OCI-LY7 (cell line): Measurements from ENCODE around the gene TAF6.

Source experiments
- EZH2phosphoT487 ChIP-seq: fragments of 200-600 bp; sonication (generic); IDR thresholded peaks from 2 replicates; pipeline ENCODE4 v1.6.1; 2018; ENCODE audit warnings: low read depth, borderline replicate concordance, mild to moderate bottlenecking, mixed run types, antibody characterized with exemption, low read length, moderate library complexity, mixed read lengths
- TF ChIP-seq, protein P1 (sequence below): fragments of 200-600 bp; sonication (generic); conservative IDR thresholded peaks from 2 replicates; pipeline ENCODE4 v1.5.1; 2014; ENCODE audit warnings: mild to moderate bottlenecking, antibody characterized with exemption, low read length, moderate library complexity, mixed read lengths

DNA sequence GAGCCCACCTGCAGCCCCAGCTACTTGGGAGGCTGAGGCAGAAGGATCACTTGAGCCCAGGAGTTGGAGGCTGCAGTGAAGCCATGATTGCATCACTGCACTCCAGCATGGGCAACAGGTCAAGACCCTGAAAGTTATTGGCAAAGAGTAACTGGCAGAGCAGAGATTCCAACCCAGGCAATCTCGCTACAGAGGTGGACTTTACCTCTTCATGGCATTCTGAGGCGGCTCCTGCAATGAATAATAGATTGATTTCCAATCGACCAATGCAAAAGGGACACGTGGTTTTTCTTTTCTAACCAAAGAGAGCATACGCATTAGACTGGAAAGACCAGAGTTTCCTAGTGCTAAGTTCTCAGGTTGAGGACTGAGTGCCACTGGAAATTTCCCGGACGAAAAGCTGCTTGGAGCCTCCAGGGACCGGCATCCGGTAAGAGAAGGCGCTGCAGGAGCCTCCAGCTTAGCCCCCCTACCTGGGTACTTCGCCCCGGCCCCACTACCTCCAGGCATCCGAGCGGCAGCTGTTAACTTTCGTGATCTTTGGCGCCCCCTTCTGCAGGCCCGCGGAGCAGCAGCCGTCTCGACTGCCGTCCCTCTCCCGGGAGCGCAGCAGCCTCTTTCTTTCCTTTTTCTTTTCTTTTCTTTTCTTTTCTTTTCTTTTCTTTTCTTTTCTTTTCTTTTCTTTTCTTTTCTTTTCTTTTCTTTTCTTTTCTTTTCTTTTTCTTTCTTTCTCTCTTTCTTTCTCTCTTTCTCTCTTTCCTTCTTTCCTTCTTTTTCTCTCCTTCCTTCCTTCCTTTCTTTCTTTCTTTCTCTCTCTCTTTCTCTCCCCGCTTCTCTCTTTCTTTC is 11.7 kb upstream of the TAF6 start:
- TF ChIP-seq, protein P1, sequence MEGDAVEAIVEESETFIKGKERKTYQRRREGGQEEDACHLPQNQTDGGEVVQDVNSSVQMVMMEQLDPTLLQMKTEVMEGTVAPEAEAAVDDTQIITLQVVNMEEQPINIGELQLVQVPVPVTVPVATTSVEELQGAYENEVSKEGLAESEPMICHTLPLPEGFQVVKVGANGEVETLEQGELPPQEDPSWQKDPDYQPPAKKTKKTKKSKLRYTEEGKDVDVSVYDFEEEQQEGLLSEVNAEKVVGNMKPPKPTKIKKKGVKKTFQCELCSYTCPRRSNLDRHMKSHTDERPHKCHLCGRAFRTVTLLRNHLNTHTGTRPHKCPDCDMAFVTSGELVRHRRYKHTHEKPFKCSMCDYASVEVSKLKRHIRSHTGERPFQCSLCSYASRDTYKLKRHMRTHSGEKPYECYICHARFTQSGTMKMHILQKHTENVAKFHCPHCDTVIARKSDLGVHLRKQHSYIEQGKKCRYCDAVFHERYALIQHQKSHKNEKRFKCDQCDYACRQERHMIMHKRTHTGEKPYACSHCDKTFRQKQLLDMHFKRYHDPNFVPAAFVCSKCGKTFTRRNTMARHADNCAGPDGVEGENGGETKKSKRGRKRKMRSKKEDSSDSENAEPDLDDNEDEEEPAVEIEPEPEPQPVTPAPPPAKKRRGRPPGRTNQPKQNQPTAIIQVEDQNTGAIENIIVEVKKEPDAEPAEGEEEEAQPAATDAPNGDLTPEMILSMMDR = peak; percentile 81
- no peak for TF ChIP-seq EZH2phosphoT487
